A204.1 (cell line): ENCODE measurements around the gene C1orf226.
"Not testable (repeated sequence)": the region's sequence is repeated elsewhere in the genome, so short reads cannot be mapped to it uniquely, and the experiment has no call there.

Source experiments
- FAIRE-seq: peaks from 2 replicates; lab custom pipeline; 2012; peaks lifted over from hg19 to GRCh38; lab: Jason Lieb, UNC

Gene C1orf226

GRCh38 chr1:162412002-162412401 lies 30.5 kb downstream of the C1orf226 start, which contains the start of gene SH2D1B:
SH2D1B (minus strand) TSS chr1:162412136; CDS start chr1:162412016, 120 bp downstream.
- no peak for FAIRE-seq

GRCh38 chr1:162416215-162416614 lies 34.7 kb downstream of the C1orf226 start:
- FAIRE-seq: no peak

GRCh38 chr1:162416909-162417308 lies 35.4 kb downstream of the C1orf226 start:
- no peak for FAIRE-seq

- FAIRE-seq: no peak
These were observed 36.1 kb downstream of the C1orf226 start for GRCh38 chr1:162417650-162418049.

- FAIRE-seq: not testable (repeated sequence)
These were observed 37.1 kb downstream of the C1orf226 start for GRCh38 chr1:162418584-162418983.

- not testable (repeated sequence) for FAIRE-seq
These were observed 38.0 kb downstream of the C1orf226 start for GRCh38 chr1:162419450-162419931.

GRCh38 chr1:162420120-162420519 lies 38.6 kb downstream of the C1orf226 start:
- no peak for FAIRE-seq

GRCh38 chr1:162421258-162422164 lies 40.0 kb downstream of the C1orf226 start:
- FAIRE-seq: no peak

- no peak for FAIRE-seq
These were observed 41.3 kb downstream of the C1orf226 start for GRCh38 chr1:162422662-162423375.

GRCh38 chr1:162430583-162430982 lies 49.1 kb downstream of the C1orf226 start:
- no peak for FAIRE-seq

- not testable (repeated sequence) for FAIRE-seq
These were observed 51.6 kb downstream of the C1orf226 start for GRCh38 chr1:162432977-162433713.
